DMS153 (cell line): ENCODE results near the gene NAT8L.

ENCODE experiments used
- DNase-seq: peaks from one replicate; lab custom pipeline; 2025; lab: John Stamatoyannopoulos, UW

The NAT8L gene

GRCh38 chr4:2045518-2045951, 13.6 kb upstream of the NAT8L start:
- DNase-seq: no peak

- DNase-seq: no peak
Observed at GRCh38 chr4:2046031-2046961, 12.8 kb upstream of the NAT8L start.

GRCh38 chr4:2047031-2047660, 12.0 kb upstream of the NAT8L start:
- DNase-seq: no peak

- DNase-seq: no peak
Observed at GRCh38 chr4:2047781-2048581, 11.1 kb upstream of the NAT8L start.

- no peak for DNase-seq
Observed at GRCh38 chr4:2048831-2049230, 10.3 kb upstream of the NAT8L start.

- no peak for DNase-seq
Observed at GRCh38 chr4:2049381-2049780, 9.7 kb upstream of the NAT8L start.

- DNase-seq: no peak
Observed at GRCh38 chr4:2049811-2050210, 9.3 kb upstream of the NAT8L start.

- no peak for DNase-seq
Observed at GRCh38 chr4:2051086-2051485, 8.0 kb upstream of the NAT8L start.

- DNase-seq: no peak
Observed at GRCh38 chr4:2054217-2054616, 4.9 kb upstream of the NAT8L start.

- DNase-seq: no peak
Observed at GRCh38 chr4:2057382-2058065, 1.6 kb upstream of the NAT8L start.

- no peak for DNase-seq
Observed at GRCh38 chr4:2058264-2059045, 672 bp upstream of the NAT8L start.

- no peak for DNase-seq
Observed at GRCh38 chr4:2059726-2060602, 837 bp downstream of the NAT8L start.

- DNase-seq: no peak
Observed at GRCh38 chr4:2060611-2061185, 1.6 kb downstream of the NAT8L start.

- no peak for DNase-seq
Observed at GRCh38 chr4:2061186-2062131, 2.3 kb downstream of the NAT8L start.

- DNase-seq: no peak
Observed at GRCh38 chr4:2062168-2062807, 3.2 kb downstream of the NAT8L start.

- no peak for DNase-seq
Observed at GRCh38 chr4:2062808-2063524, 3.8 kb downstream of the NAT8L start.

GRCh38 chr4:2063557-2064275, 4.6 kb downstream of the NAT8L start:
- DNase-seq: no peak
